SK-N-SH (cell line): ENCODE data around the gene FMO2.

Source experiments
- CHD2 ChIP-seq: fragments of 150-350 bp; IDR thresholded peaks from 2 replicates; pipeline ENCODE4 v1.6.1; 2018; ENCODE audit warnings: low read length; ENCODE audit not compliant: partially characterized antibody
- EP300 ChIP-seq, 2 experiments: IDR thresholded peaks; 2 replicates each; pipeline versions ENCODE4 v1.4.0 to v1.6.1; 2012; ENCODE audit warnings: borderline replicate concordance in 1 of 2, low read depth in 1 of 2, low read length in 1 of 2
- FOXM1 ChIP-seq: IDR thresholded peaks from 2 replicates; pipeline ENCODE4 v1.4.0; 2012; ENCODE audit warnings: low read depth, mild to moderate bottlenecking
- JUND ChIP-seq: IDR thresholded peaks from 2 replicates; pipeline ENCODE4 v1.4.0; 2012
- NFIC ChIP-seq: IDR thresholded peaks from 2 replicates; pipeline ENCODE4 v1.4.0; 2012; ENCODE audit warnings: borderline replicate concordance
- POLR2AphosphoS5 ChIP-seq: IDR thresholded peaks from 2 replicates; pipeline ENCODE4 v1.6.1; 2012; ENCODE audit warnings: low read depth, low read length
- RAD21 ChIP-seq: IDR thresholded peaks from 2 replicates; pipeline ENCODE4 v1.6.1; 2012; ENCODE audit warnings: mild to moderate bottlenecking, low read length
- REST ChIP-seq: IDR thresholded peaks from 2 replicates; pipeline ENCODE4 v1.6.1; 2012; ENCODE audit warnings: mild to moderate bottlenecking, low read depth, low read length, moderate library complexity
- TF ChIP-seq, protein P1 (sequence below): fragments of 200-600 bp; sonication (generic); IDR thresholded peaks from 2 replicates; pipeline ENCODE4 v1.6.1; 2017; ENCODE audit warnings: antibody characterized with exemption, mild to moderate bottlenecking, moderate library complexity
- TF ChIP-seq, protein P2 (sequence below): fragments of 150-350 bp; IDR thresholded peaks from 2 replicates; pipeline ENCODE4 v1.6.1; 2017; ENCODE audit warnings: antibody characterized with exemption, low read length, low read depth, borderline replicate concordance

GRCh38 chr1:171196351-171196750 lies 11.3 kb downstream of the FMO2 start:
- TF ChIP-seq, protein P1, sequence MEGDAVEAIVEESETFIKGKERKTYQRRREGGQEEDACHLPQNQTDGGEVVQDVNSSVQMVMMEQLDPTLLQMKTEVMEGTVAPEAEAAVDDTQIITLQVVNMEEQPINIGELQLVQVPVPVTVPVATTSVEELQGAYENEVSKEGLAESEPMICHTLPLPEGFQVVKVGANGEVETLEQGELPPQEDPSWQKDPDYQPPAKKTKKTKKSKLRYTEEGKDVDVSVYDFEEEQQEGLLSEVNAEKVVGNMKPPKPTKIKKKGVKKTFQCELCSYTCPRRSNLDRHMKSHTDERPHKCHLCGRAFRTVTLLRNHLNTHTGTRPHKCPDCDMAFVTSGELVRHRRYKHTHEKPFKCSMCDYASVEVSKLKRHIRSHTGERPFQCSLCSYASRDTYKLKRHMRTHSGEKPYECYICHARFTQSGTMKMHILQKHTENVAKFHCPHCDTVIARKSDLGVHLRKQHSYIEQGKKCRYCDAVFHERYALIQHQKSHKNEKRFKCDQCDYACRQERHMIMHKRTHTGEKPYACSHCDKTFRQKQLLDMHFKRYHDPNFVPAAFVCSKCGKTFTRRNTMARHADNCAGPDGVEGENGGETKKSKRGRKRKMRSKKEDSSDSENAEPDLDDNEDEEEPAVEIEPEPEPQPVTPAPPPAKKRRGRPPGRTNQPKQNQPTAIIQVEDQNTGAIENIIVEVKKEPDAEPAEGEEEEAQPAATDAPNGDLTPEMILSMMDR, result no peak
- TF ChIP-seq, protein P2, sequence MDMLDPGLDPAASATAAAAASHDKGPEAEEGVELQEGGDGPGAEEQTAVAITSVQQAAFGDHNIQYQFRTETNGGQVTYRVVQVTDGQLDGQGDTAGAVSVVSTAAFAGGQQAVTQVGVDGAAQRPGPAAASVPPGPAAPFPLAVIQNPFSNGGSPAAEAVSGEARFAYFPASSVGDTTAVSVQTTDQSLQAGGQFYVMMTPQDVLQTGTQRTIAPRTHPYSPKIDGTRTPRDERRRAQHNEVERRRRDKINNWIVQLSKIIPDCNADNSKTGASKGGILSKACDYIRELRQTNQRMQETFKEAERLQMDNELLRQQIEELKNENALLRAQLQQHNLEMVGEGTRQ, result no peak
- TF ChIP-seq POLR2AphosphoS5 (no peak), RAD21 (no peak), JUND (no peak), REST (no peak), NFIC (no peak), CHD2 (no peak), EP300 (IDR thresholded peaks at IDR 0.05; ENCODE audit: borderline replicate concordance in 1 of 2, low read depth in 1 of 2, low read length in 1 of 2) (no peak), FOXM1 (no peak)
